ENCODE data around the gene GIT1.
A peak's percentile ranks its signal among the peaks of the same experiment; 100 is the strongest.

GIT1 gene

GRCh38 chr17:29625037-29625750, 35.7 kb upstream of the GIT1 start:
- DNase-seq (ENCODE audit: low spot score): no peak

GRCh38 chr17:29624586-29624985, 35.1 kb upstream of the GIT1 start:
- no peak for TF ChIP-seq CTCF (IDR thresholded peaks at IDR 0.05; ENCODE audit: extremely low read depth, missing control alignments)
- no peak for DNase-seq (ENCODE audit: low spot score)

More at GRCh38 chr17:29625037-29625750, 35.7 kb upstream of the GIT1 start:
- no peak for TF ChIP-seq CTCF (IDR thresholded peaks at IDR 0.05; ENCODE audit: extremely low read depth, missing control alignments)

- DNase-seq (ENCODE audit: low spot score): no peak
- no peak for TF ChIP-seq CTCF (IDR thresholded peaks at IDR 0.05; ENCODE audit: extremely low read depth, missing control alignments)
Observed at GRCh38 chr17:29623283-29623647, 33.8 kb upstream of the GIT1 start.

- TF ChIP-seq CTCF (IDR thresholded peaks at IDR 0.05; ENCODE audit: extremely low read depth, missing control alignments): no peak
- peak; percentile 84 for DNase-seq (ENCODE audit: low spot score)
Observed at GRCh38 chr17:29622337-29623282, 33.2 kb upstream of the GIT1 start, which contains the start of gene CORO6. Gene CORO6, minus strand, starts transcription at chr17:29622912. Its CDS starts 1,491 bp downstream, at chr17:29621421.

GRCh38 chr17:29621751-29622194, 32.3 kb upstream of the GIT1 start:
- no peak for DNase-seq (ENCODE audit: low spot score)
- no peak for TF ChIP-seq CTCF (IDR thresholded peaks at IDR 0.05; ENCODE audit: extremely low read depth, missing control alignments)

- TF ChIP-seq CTCF (IDR thresholded peaks at IDR 0.05; ENCODE audit: extremely low read depth, missing control alignments): no peak
- DNase-seq (ENCODE audit: low spot score): no peak
Observed at GRCh38 chr17:29620779-29621500, 31.5 kb upstream of the GIT1 start.
